KOPT-K1 (cell line): Measurements from ENCODE around the gene TMEM140.

Experiments
- H3K27ac ChIP-seq: fragments of 200-600 bp; sonication (generic); 2 replicates; pipeline ENCODE4 v1.5.1; 2016; ENCODE audit warnings: antibody characterized with exemption, mild to moderate bottlenecking, low read depth, low read length; ENCODE audit not compliant: poor library complexity, severe bottlenecking
- H3K36me3 ChIP-seq: fragments of 200-600 bp; sonication (generic); 2 replicates; pipeline ENCODE4 v1.5.1; 2017; ENCODE audit warnings: antibody characterized with exemption, mild to moderate bottlenecking, low read length, moderate library complexity; ENCODE audit not compliant: insufficient read depth
- H3K9me3 ChIP-seq: fragments of 200-600 bp; sonication (generic); 2 replicates; pipeline ENCODE4 v1.5.1; 2017; ENCODE audit warnings: antibody characterized with exemption, low read length, mild to moderate bottlenecking; ENCODE audit not compliant: insufficient read depth, poor library complexity, severe bottlenecking

TMEM140 gene

DNA sequence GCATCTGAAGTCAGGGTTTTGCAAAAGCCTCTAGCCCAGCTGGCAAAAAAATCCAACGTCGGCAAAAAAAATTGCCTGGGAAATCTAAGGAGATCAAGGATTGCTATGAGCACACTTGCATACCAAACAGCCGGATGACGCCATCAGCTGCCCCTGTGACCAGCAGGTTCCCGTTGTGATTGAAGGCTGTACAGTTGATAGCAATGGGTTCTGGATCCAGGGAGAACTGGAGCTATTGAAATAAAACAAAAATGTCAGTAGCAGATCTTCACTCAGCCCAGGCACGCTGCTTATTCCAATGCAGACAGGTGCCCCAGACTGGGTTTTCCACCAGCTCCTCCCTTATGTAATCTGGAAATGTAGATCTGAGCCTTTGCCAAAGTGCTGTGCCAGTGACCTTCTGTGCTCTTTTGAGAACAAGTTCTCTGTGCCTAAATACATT, 41.4 kb downstream of the TMEM140 start:
- H3K9me3 ChIP-seq: peaks cover 2% of the 10 kb centered on the region
- peaks cover 52% of the 10 kb centered on the region; the same call in 1 of the 2 replicates for H3K36me3 ChIP-seq
- no peak overlapping the region for H3K27ac ChIP-seq

- peaks cover 48% of the 10 kb centered on the region; the same call in 1 of the 2 replicates for H3K36me3 ChIP-seq
- no peak overlapping the region for H3K27ac ChIP-seq
- no peaks in the 10 kb centered on the region for H3K9me3 ChIP-seq
These were observed 42.1 kb downstream of the TMEM140 start for GRCh38 chr7:135189961-135190360.

- no peak overlapping the region for H3K27ac ChIP-seq
- peaks cover 48% of the 10 kb centered on the region; the same call in 1 of the 2 replicates for H3K36me3 ChIP-seq
- no peaks in the 10 kb centered on the region for H3K9me3 ChIP-seq
These were observed 42.8 kb downstream of the TMEM140 start for GRCh38 chr7:135190703-135191102.

GRCh38 chr7:135192914-135193536, 45.2 kb downstream of the TMEM140 start:
- H3K36me3 ChIP-seq: peaks cover 52% of the 10 kb centered on the region; the same call in 1 of the 2 replicates
- H3K9me3 ChIP-seq: no peaks in the 10 kb centered on the region
- H3K27ac ChIP-seq: no peak overlapping the region

DNA sequence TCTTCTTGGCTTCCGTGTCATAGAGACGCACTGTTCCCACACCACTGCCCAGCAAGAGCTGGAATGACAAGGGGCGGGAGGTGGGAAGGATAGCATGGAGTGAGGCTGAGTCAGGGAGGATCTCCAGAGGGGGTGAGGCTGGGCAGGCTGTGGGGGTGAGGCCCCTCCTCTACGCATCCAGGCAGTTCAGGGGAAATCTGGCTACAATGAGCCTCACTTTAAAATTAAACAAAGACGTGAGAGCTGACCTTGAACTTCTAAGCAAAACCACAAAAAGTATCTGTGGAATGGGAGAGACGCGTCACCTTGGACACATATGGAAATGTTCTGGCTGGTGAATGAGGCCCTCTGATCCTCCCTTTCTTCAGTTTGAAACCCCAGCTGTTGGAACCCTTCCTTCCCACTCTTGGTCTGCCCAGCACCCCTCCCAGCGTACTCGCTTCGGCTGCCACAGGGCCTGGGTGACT, 45.8 kb downstream of the TMEM140 start:
- H3K36me3 ChIP-seq: peaks cover 46% of the 10 kb centered on the region; the same call in 1 of the 2 replicates
- no peaks in the 10 kb centered on the region for H3K9me3 ChIP-seq
- H3K27ac ChIP-seq: no peak overlapping the region

- Histone ChIP-seq H3K36me3 (peaks cover 38% of the 10 kb centered on the region; the same call in 1 of the 2 replicates), H3K27ac (no peak overlapping the region), H3K9me3 (no peaks in the 10 kb centered on the region)
These were observed 46.7 kb downstream of the TMEM140 start for GRCh38 chr7:135194494-135195095.

DNA sequence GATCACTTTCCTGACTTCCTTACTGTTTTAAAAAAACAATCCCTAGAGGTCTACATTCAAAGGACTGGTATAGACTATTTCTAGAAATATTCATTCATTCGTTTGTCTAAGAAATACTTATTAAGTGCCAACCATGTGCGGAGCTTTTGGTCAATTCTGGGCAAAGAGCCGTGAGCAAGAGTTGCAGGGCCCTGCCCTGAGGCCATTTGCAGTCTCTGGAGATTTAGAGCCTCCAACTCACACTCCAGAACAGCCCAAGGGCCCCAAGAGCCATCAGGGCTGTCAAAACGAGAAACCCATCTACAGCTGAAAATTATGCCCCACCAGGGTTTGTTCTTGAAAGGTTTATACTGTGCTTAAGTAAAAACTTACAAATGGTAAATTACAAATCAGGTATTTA, 47.3 kb downstream of the TMEM140 start:
- Histone ChIP-seq H3K36me3 (peaks cover 38% of the 10 kb centered on the region; the same call in 1 of the 2 replicates), H3K27ac (no peak overlapping the region), H3K9me3 (no peaks in the 10 kb centered on the region)

DNA sequence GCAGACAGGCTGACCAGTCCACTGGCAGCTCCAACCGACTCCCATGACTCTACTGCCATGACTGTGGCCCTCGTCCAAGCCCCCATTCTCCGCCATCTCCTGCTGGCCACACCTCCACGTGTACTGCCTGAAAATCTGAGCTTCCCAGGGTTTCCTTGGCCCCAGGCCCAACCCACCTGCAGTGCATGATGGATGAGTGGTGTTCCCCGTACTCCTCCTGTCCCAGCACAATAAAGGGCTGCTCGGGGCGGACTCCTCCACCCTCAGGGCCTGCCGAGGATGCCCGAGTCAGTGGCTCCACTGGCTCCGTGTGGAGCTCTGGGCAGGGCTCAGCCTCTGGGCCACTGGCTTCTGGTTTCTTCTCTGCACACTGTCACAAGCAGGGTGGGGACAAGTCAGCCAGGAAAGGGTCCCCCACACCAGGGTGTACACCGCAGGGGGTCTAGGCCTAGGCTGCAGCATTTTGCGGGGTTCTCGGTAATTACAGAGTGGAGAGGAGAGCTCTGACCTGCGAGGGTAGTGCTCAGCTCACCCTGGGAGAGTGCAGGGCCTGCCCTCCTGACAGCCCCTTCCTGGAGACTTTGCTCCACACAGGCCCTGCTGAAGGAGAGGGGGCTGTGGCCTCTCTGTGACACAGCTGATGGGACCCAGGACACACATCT, 48.2 kb downstream of the TMEM140 start:
- peaks cover 47% of the 10 kb centered on the region; the same call in 1 of the 2 replicates for H3K36me3 ChIP-seq
- H3K9me3 ChIP-seq: no peaks in the 10 kb centered on the region
- no peak overlapping the region for H3K27ac ChIP-seq

GRCh38 chr7:135197343-135197742, 49.5 kb downstream of the TMEM140 start:
- Histone ChIP-seq H3K9me3 (no peaks in the 10 kb centered on the region), H3K36me3 (peaks cover 57% of the 10 kb centered on the region; the same call in 1 of the 2 replicates), H3K27ac (no peak overlapping the region)

DNA sequence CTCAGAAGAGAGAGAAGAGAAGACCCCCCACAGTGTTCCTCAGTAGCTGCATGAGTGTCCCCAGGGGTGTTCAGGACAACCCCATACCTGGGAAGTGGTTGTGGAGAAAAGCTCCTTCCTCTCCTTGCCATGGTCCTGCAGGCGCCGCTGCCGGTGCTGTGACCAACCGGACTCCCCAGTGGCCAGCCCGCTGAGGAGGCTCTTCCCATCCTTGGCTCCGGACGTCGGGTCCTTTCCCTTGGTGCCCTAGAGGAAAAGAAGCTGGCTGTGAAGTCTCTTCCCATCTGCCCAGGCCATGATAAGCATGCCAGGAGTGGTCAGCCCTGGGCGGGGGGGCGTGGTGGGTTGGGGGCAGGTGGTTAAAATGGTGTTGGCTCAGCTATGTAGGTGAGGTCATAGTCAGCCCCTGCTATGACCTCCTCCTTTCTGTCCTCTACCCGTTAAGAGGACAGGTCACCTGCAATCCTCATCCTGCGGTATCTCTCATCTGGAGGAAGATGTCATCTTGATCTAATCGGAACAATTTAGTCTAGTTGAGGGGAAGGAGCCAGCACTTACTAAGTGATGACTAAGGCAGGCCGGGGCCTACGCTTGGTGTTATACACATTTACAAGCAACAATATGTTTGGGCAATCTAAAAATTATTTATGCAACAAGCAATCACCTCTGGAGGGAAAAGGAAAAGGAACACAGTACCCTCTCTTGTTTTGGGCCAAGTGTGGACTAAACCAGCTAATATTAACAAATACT, 50.2 kb downstream of the TMEM140 start:
- H3K27ac ChIP-seq: no peak overlapping the region
- peaks cover 54% of the 10 kb centered on the region; the same call in 1 of the 2 replicates for H3K36me3 ChIP-seq
- H3K9me3 ChIP-seq: no peaks in the 10 kb centered on the region

DNA sequence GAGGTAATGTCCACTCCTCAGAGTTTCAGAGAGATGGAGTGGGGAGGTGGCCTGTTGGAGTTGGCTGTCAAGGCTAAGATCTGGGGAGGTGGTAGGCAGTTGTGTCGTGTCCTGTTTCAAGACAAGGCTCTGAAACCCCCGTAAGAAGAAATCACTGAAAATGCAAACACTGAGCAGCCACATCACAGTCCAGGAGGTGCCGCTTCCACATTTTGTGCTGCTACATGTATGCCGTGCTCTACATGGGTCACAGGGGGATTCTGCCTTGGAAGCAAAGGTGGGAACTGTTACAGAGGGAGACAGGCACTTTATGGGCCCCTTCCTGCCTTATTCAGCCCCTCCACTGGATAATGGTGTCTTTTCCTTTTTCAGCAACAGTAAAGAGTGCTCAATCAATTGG, 51.6 kb downstream of the TMEM140 start:
- Histone ChIP-seq H3K27ac (no peak overlapping the region), H3K36me3 (peaks cover 53% of the 10 kb centered on the region; the same call in 1 of the 2 replicates), H3K9me3 (no peaks in the 10 kb centered on the region)

DNA sequence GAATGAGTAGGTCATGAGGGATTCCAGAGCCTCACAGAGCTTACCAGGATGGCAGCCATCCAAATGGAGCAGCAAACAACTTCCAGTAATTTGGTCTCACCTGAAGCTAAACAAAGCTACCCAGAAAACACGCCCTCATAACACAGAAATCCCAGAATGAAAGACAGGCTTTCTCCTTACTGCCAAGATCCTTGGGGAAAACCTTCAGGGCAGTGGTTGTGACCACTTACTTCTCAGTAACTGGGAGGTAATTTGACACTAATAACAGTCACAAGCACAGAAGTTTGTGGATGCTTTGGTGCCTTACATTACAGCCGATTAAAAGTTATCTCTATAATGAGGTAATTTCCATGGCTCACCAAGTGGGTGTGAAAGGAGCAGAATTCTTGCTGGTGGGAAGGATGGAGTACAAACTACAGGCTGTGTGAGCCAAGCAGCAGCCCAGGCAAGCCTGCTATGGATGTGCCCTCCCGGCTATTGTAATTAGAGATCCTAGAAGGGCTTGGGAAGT, 53.0 kb downstream of the TMEM140 start:
- H3K36me3 ChIP-seq: peaks cover 57% of the 10 kb centered on the region; the same call in 1 of the 2 replicates
- H3K9me3 ChIP-seq: no peaks in the 10 kb centered on the region
- H3K27ac ChIP-seq: no peak overlapping the region

GRCh38 chr7:135201350-135201749, 53.5 kb downstream of the TMEM140 start:
- H3K9me3 ChIP-seq: no peaks in the 10 kb centered on the region
- H3K27ac ChIP-seq: no peak overlapping the region
- peaks cover 53% of the 10 kb centered on the region; the same call in 1 of the 2 replicates for H3K36me3 ChIP-seq

- Histone ChIP-seq H3K36me3 (peaks cover 37% of the 10 kb centered on the region; the same call in 1 of the 2 replicates), H3K27ac (no peak overlapping the region), H3K9me3 (no peaks in the 10 kb centered on the region)
These were observed 56.5 kb downstream of the TMEM140 start for GRCh38 chr7:135204341-135204749.
